ENCODE results near the gene LMTK3. TPM values are rescaled to one million over a fixed set of nuclear protein-coding genes. Genes with fewer than 3 reads are reported as not detected.

Gene LMTK3
- polyA plus RNA-seq, 1 of the 3 experiments (the other 2 are of a cell fraction), result 3.2 TPM

- WGBS (ENCODE audit: low lambda C conversion rate), result 86% methylated on average over 10 of the region's 14 CpGs
- H3K9ac ChIP-seq, result no peak overlapping the region
- CTCF ChIA-PET, result interaction anchor here (2.1 to 5.0 kb wide), 2 partner anchors 14 to 16 kb away, joined by 6 to 40 read pairs; no protein-coding TSS in a partner anchor
Measured at GRCh38 chr19:48473161-48473966, 38.3 kb downstream of the LMTK3 start.

GRCh38 chr19:48471836-48472235 is 39.8 kb downstream of the LMTK3 start:
- no peak overlapping the region for H3K9ac ChIP-seq
- H4K20me1 ChIP-seq (ENCODE audit: insufficient read depth), result peaks cover 40% of the 10 kb centered on the region
- H3K27ac ChIP-seq (ENCODE audit: low read depth in 2 of 2, low read length in 1 of 2), result no peak overlapping the region
- CTCF ChIA-PET, result interaction anchor here (0.9 to 5.0 kb wide), 2 partner anchors 18 to 112 kb away, joined by 3 to 40 read pairs; no protein-coding TSS in a partner anchor
- H3K4me1 ChIP-seq (ENCODE audit: control insufficient read depth in 1 of 2, insufficient read depth in 2 of 2, low read depth in 1 of 2, low read length in 1 of 2), result peaks cover 5 to 16% of the 10 kb centered on the region in 2 experiments; a peak in 3 of 4 replicates
- H3K79me2 ChIP-seq (ENCODE audit: insufficient read depth), result peaks cover 38% of the 10 kb centered on the region
- no peak overlapping the region for H3K4me2 ChIP-seq
- no peak overlapping the region for H3K4me3 ChIP-seq (ENCODE audit: low read depth in 2 of 2, low read length in 1 of 2)
- DNase-seq, result no peak
- peaks cover 4% of the 10 kb centered on the region for H3F3A ChIP-seq (replicated peaks; ENCODE audit: insufficient read depth)
- H3K9me2 ChIP-seq, result no peaks in the 10 kb centered on the region
- H3K9me3 ChIP-seq, result no peaks in the 10 kb centered on the region
- H2AFZ ChIP-seq (ENCODE audit: low read depth), result no peak overlapping the region
- peaks cover 44 to 56% of the 10 kb centered on the region in 2 experiments for H3K36me3 ChIP-seq (replicated peaks in 1 of 2; ENCODE audit: control insufficient read depth in 1 of 2, insufficient read depth in 2 of 2, low read length in 1 of 2)
- WGBS (ENCODE audit: low lambda C conversion rate), result 97% methylated on average over 4 of the region's 4 CpGs
- POLR2A ChIA-PET, result no interaction called here
- H3K27me3 ChIP-seq (ENCODE audit: insufficient read depth), result no peaks in the 10 kb centered on the region
- TF ChIP-seq MEF2A (IDR thresholded peaks at IDR 0.05; ENCODE audit: borderline replicate concordance, low read depth), result no peak
- no peak for TF ChIP-seq USF2 (IDR thresholded peaks at IDR 0.05; ENCODE audit: borderline replicate concordance, low read depth, low read length)
- no peak for TF ChIP-seq CTCF (IDR thresholded peaks at IDR 0.05)
- no peak for TF ChIP-seq RXRA (IDR thresholded peaks at IDR 0.05; ENCODE audit: borderline replicate concordance, low read depth)
- TF ChIP-seq TEAD4 (IDR thresholded peaks at IDR 0.05; ENCODE audit: borderline replicate concordance, insufficient read depth), result no peak
- no peak for TF ChIP-seq FOXJ3 (CRISPR knock-in tag; IDR thresholded peaks at IDR 0.05)
- no peak for TF ChIP-seq FOSL2 (IDR thresholded peaks at IDR 0.05; ENCODE audit: borderline replicate concordance, low read depth)
- no peak for TF ChIP-seq RFX5 (IDR thresholded peaks at IDR 0.05; ENCODE audit: low read length)
- no peak for TF ChIP-seq REST (IDR thresholded peaks at IDR 0.05; ENCODE audit: low read depth, low read length)
- TF ChIP-seq MXI1 (IDR thresholded peaks at IDR 0.05; ENCODE audit: low read depth, low read length), result no peak
- no peak for TF ChIP-seq IRF3 (IDR thresholded peaks at IDR 0.05; ENCODE audit: low read depth, low read length)
- no peak for TF ChIP-seq USF1 (IDR thresholded peaks at IDR 0.05; ENCODE audit: borderline replicate concordance, low read depth)
- TF ChIP-seq PBX3 (IDR thresholded peaks at IDR 0.05), result no peak

More at GRCh38 chr19:48473161-48473966, 38.3 kb downstream of the LMTK3 start:
- peaks cover 40% of the 10 kb centered on the region for H4K20me1 ChIP-seq (ENCODE audit: insufficient read depth)
- no peak overlapping the region for H2AFZ ChIP-seq (ENCODE audit: low read depth)
- peaks cover under 1 to 9% of the 10 kb centered on the region in 2 experiments; a peak in 3 of 4 replicates for H3K4me1 ChIP-seq (ENCODE audit: control insufficient read depth in 1 of 2, insufficient read depth in 2 of 2, low read depth in 1 of 2, low read length in 1 of 2)
- POLR2A ChIA-PET, result no interaction called here
- H3K4me2 ChIP-seq, result no peak overlapping the region
- H3K27me3 ChIP-seq (ENCODE audit: insufficient read depth), result no peaks in the 10 kb centered on the region
- H3K9me3 ChIP-seq, result no peaks in the 10 kb centered on the region
- H3F3A ChIP-seq (replicated peaks; ENCODE audit: insufficient read depth), result peaks cover 2% of the 10 kb centered on the region
- H3K36me3 ChIP-seq (replicated peaks in 1 of 2; ENCODE audit: control insufficient read depth in 1 of 2, insufficient read depth in 2 of 2, low read length in 1 of 2), result peaks cover 44 to 67% of the 10 kb centered on the region in 2 experiments
- DNase-seq, result no peak
- H3K27ac ChIP-seq (ENCODE audit: low read depth in 2 of 2, low read length in 1 of 2), result no peak overlapping the region
- TF ChIP-seq GATA2 (CRISPR knock-in tag; IDR thresholded peaks at IDR 0.05) (no peak), TAF1 (IDR thresholded peaks at IDR 0.05; ENCODE audit: borderline replicate concordance, low read depth, low read length) (no peak), RCOR1 (IDR thresholded peaks at IDR 0.05; ENCODE audit: low read length) (no peak), CHD2 (IDR thresholded peaks at IDR 0.05; ENCODE audit: low read length, partially characterized antibody) (no peak), RFX5 (IDR thresholded peaks at IDR 0.05; ENCODE audit: low read length) (no peak)
- no peaks in the 10 kb centered on the region for H3K9me2 ChIP-seq
- no peak overlapping the region for H3K4me3 ChIP-seq (ENCODE audit: low read depth in 2 of 2, low read length in 1 of 2)
- H3K79me2 ChIP-seq (ENCODE audit: insufficient read depth), result peaks cover 38% of the 10 kb centered on the region

Measured in SK-N-SH (cell line).